ENCODE measurements around the gene BIRC2.

The BIRC2 gene

DNA sequence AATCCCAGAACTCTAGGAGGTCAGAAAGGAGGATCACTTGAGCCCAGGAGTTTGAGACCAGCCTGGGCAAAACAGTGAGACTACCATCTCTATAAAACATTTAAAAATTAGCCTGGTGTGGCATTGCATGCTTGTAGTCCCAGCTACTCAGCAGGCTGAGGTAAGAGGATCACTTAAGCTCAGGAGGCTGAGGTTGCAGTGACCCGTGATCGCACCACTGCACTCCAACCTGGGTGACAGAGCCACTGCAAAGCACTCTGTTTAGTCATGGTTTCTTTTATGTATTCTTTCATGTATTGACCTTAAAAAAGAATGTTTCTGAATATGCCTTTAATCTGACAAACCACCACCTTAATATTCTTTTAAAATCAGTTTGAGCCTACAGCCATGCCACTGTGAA is 52.2 kb downstream of the BIRC2 start:
- Histone ChIP-seq H3K4me1 (ENCODE audit: control insufficient read depth in 2 of 2, insufficient read depth in 2 of 2, low read length in 2 of 2) (no peaks in the 10 kb centered on the region), H3K36me3 (ENCODE audit: control insufficient read depth in 2 of 2, insufficient read depth in 2 of 2, low read length in 2 of 2) (peaks cover 43 to 46% of the 10 kb centered on the region in 2 donors), H3K4me3 (ENCODE audit: low read length in 2 of 2) (no peak overlapping the region), H3K9ac (ENCODE audit: low read depth in 1 of 2, low read length in 2 of 2) (no peak overlapping the region), H3K9me3 (ENCODE audit: control insufficient read depth in 2 of 2, low read length in 2 of 2) (no peaks in the 10 kb centered on the region), H3K27me3 (ENCODE audit: control insufficient read depth in 2 of 2, insufficient read depth in 2 of 2, low read length in 2 of 2) (no peaks in the 10 kb centered on the region), H3K27ac (ENCODE audit: low read depth in 2 of 2, low read length in 2 of 2) (no peak overlapping the region)

DNA sequence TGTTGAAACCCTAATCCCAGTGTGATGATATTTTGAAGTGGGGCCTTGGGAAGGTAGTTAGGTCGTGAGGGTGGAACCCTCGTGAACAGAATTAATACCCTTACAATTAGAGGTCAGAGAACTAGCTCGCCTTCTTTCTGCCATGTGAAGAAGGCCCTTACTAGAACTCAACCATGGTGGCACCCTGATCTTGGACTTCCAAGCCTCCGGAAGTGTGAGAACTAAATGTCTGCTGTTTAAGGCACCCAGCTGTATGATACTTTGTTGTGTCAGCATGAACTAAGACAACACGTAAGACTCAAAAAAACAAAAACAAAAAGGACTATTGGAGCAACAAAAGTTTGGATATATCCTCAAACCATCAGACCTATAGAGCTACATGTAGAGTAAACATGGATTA is 53.6 kb downstream of the BIRC2 start:
- Histone ChIP-seq H3K4me3 (ENCODE audit: low read length in 2 of 2) (no peak overlapping the region), H3K27ac (ENCODE audit: low read depth in 2 of 2, low read length in 2 of 2) (no peak overlapping the region), H3K4me1 (ENCODE audit: control insufficient read depth in 2 of 2, insufficient read depth in 2 of 2, low read length in 2 of 2) (no peaks in the 10 kb centered on the region), H3K27me3 (ENCODE audit: control insufficient read depth in 2 of 2, insufficient read depth in 2 of 2, low read length in 2 of 2) (no peaks in the 10 kb centered on the region), H3K9me3 (ENCODE audit: control insufficient read depth in 2 of 2, low read length in 2 of 2) (no peaks in the 10 kb centered on the region), H3K36me3 (ENCODE audit: control insufficient read depth in 2 of 2, insufficient read depth in 2 of 2, low read length in 2 of 2) (peaks cover 39 to 46% of the 10 kb centered on the region in 2 donors), H3K9ac (ENCODE audit: low read depth in 1 of 2, low read length in 2 of 2) (no peak overlapping the region)

DNA sequence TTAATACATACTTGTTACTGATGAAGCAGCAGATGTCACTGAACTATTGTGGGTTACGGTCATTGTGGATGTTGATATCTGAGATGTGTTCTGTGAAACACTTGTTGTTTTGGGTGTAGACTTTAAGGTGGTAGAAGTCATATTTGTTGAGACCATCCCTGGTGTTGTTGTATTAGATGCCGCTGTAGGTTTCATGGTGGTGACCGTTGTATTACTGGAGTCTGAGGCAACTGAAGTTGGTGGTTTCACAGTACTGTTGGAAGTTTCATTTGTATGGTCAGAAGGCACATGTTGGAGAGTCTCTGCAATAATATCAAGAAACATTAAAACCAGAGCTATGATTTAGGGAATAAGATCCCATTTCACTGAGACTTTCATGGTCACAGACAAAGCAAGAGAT is 54.9 kb downstream of the BIRC2 start:
- Histone ChIP-seq H3K4me1 (ENCODE audit: control insufficient read depth in 2 of 2, insufficient read depth in 2 of 2, low read length in 2 of 2) (no peaks in the 10 kb centered on the region), H3K36me3 (ENCODE audit: control insufficient read depth in 2 of 2, insufficient read depth in 2 of 2, low read length in 2 of 2) (peaks cover 36 to 47% of the 10 kb centered on the region in 2 donors), H3K27ac (ENCODE audit: low read depth in 2 of 2, low read length in 2 of 2) (no peak overlapping the region), H3K27me3 (ENCODE audit: control insufficient read depth in 2 of 2, insufficient read depth in 2 of 2, low read length in 2 of 2) (no peaks in the 10 kb centered on the region), H3K9me3 (ENCODE audit: control insufficient read depth in 2 of 2, low read length in 2 of 2) (peaks cover 0 to 2% of the 10 kb centered on the region in 2 donors), H3K4me3 (ENCODE audit: low read length in 2 of 2) (no peak overlapping the region), H3K9ac (ENCODE audit: low read depth in 1 of 2, low read length in 2 of 2) (no peak overlapping the region)

DNA sequence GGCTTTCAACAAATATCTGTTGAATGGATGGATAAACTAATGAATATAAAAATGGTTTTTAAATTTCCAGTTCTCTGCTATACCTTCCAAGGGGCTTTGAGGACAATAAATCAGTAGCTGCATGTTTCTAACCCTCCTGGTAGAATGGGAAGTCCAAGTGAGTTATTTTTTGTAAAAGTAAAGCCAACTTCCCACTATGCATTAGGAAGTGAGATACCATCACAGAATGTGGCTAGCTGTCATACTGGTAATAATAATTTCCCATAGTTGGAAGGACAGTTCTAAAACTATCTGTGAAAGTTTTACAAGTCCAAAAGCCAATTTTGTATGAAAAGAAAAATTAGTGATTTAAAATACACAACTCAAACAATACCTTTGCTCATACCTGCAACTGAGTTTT is 55.5 kb downstream of the BIRC2 start:
- H3K4me1 ChIP-seq (ENCODE audit: control insufficient read depth in 2 of 2, insufficient read depth in 2 of 2, low read length in 2 of 2): no peaks in the 10 kb centered on the region
- no peak overlapping the region for H3K9ac ChIP-seq (ENCODE audit: low read depth in 1 of 2, low read length in 2 of 2)
- H3K4me3 ChIP-seq (ENCODE audit: low read length in 2 of 2): no peak overlapping the region
- no peak overlapping the region for H3K27ac ChIP-seq (ENCODE audit: low read depth in 2 of 2, low read length in 2 of 2)
- H3K36me3 ChIP-seq (ENCODE audit: control insufficient read depth in 2 of 2, insufficient read depth in 2 of 2, low read length in 2 of 2): peaks cover 32 to 50% of the 10 kb centered on the region in 2 donors
- peaks cover 0 to 2% of the 10 kb centered on the region in 2 donors for H3K9me3 ChIP-seq (ENCODE audit: control insufficient read depth in 2 of 2, low read length in 2 of 2)
- no peaks in the 10 kb centered on the region for H3K27me3 ChIP-seq (ENCODE audit: control insufficient read depth in 2 of 2, insufficient read depth in 2 of 2, low read length in 2 of 2)

DNA sequence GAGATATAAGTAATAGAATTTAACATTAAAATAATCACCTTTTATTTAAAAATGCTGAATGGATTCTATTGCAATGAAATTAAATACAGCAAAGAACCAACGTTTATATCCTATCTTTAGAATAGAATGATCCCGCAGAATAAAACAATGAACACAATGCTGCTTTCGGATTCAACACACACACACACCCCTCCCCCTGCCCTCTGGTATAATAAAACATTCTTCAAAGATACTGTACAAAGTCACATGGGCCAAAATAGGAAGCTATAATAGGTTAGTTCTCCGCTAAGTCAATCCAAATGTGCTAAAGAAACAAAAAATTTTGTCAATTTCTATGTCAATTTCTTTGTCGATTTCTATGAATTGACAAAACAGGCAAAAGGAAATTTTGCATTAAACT is 58.5 kb downstream of the BIRC2 start:
- no peaks in the 10 kb centered on the region for H3K27me3 ChIP-seq (ENCODE audit: control insufficient read depth in 2 of 2, insufficient read depth in 2 of 2, low read length in 2 of 2)
- H3K27ac ChIP-seq (ENCODE audit: low read depth in 2 of 2, low read length in 2 of 2): no peak overlapping the region
- H3K9ac ChIP-seq (ENCODE audit: low read depth in 1 of 2, low read length in 2 of 2): no peak overlapping the region
- peaks cover 0 to 2% of the 10 kb centered on the region in 2 donors for H3K9me3 ChIP-seq (ENCODE audit: control insufficient read depth in 2 of 2, low read length in 2 of 2)
- H3K4me3 ChIP-seq (ENCODE audit: low read length in 2 of 2): no peak overlapping the region
- no peaks in the 10 kb centered on the region for H3K4me1 ChIP-seq (ENCODE audit: control insufficient read depth in 2 of 2, insufficient read depth in 2 of 2, low read length in 2 of 2)
- H3K36me3 ChIP-seq (ENCODE audit: control insufficient read depth in 2 of 2, insufficient read depth in 2 of 2, low read length in 2 of 2): peaks cover 17 to 32% of the 10 kb centered on the region in 2 donors

DNA sequence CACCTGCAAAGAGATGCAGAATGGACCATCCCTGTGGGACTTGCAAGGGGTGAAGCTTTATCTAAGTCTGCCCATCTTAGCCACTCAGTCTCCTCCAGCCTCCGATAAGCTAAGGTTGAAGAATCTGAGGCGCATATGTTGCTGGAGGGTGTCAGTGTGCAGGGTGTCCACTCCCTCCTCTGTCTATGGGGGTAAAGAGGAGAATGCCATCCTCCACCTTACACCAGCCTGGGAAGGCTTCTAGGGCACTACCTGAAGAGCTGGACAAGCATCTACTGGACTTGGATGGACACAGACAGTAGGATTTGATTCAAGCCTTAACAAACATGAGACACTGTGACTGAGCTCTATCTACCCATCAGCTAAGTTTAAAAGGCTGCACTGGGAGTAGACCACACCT is 59.1 kb downstream of the BIRC2 start:
- Histone ChIP-seq H3K27me3 (ENCODE audit: control insufficient read depth in 2 of 2, insufficient read depth in 2 of 2, low read length in 2 of 2) (no peaks in the 10 kb centered on the region), H3K36me3 (ENCODE audit: control insufficient read depth in 2 of 2, insufficient read depth in 2 of 2, low read length in 2 of 2) (peaks cover 11 to 28% of the 10 kb centered on the region in 2 donors), H3K4me3 (ENCODE audit: low read length in 2 of 2) (no peak overlapping the region), H3K27ac (ENCODE audit: low read depth in 2 of 2, low read length in 2 of 2) (no peak overlapping the region), H3K4me1 (ENCODE audit: control insufficient read depth in 2 of 2, insufficient read depth in 2 of 2, low read length in 2 of 2) (no peaks in the 10 kb centered on the region), H3K9ac (ENCODE audit: low read depth in 1 of 2, low read length in 2 of 2) (no peak overlapping the region), H3K9me3 (ENCODE audit: control insufficient read depth in 2 of 2, low read length in 2 of 2) (peaks cover 0 to 2% of the 10 kb centered on the region in 2 donors)

DNA sequence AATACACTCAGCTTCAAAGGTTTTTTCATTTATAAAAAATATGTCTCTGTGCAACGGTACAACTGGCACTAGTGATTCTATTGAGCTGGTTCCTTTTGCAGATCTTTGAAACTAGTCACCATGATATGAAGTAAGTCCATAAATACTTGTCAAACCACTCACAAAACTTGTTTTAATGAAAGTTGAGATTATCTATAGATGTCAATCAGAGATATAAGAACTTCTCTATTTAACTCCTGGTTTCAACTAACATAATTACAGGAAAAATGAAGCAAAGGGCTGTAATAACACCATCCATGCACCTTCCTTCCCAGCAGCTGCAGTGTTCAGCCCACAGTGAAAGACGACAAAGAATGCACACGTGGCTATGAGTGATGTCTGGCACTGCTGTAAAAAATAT is 60.9 kb downstream of the BIRC2 start:
- H3K9me3 ChIP-seq (ENCODE audit: control insufficient read depth in 2 of 2, low read length in 2 of 2): peaks cover 0 to 2% of the 10 kb centered on the region in 2 donors
- no peak overlapping the region for H3K4me3 ChIP-seq (ENCODE audit: low read length in 2 of 2)
- H3K4me1 ChIP-seq (ENCODE audit: control insufficient read depth in 2 of 2, insufficient read depth in 2 of 2, low read length in 2 of 2): no peaks in the 10 kb centered on the region
- no peak overlapping the region for H3K9ac ChIP-seq (ENCODE audit: low read depth in 1 of 2, low read length in 2 of 2)
- H3K36me3 ChIP-seq (ENCODE audit: control insufficient read depth in 2 of 2, insufficient read depth in 2 of 2, low read length in 2 of 2): peaks cover 4 to 20% of the 10 kb centered on the region in 2 donors
- H3K27ac ChIP-seq (ENCODE audit: low read depth in 2 of 2, low read length in 2 of 2): no peak overlapping the region
- no peaks in the 10 kb centered on the region for H3K27me3 ChIP-seq (ENCODE audit: control insufficient read depth in 2 of 2, insufficient read depth in 2 of 2, low read length in 2 of 2)

DNA sequence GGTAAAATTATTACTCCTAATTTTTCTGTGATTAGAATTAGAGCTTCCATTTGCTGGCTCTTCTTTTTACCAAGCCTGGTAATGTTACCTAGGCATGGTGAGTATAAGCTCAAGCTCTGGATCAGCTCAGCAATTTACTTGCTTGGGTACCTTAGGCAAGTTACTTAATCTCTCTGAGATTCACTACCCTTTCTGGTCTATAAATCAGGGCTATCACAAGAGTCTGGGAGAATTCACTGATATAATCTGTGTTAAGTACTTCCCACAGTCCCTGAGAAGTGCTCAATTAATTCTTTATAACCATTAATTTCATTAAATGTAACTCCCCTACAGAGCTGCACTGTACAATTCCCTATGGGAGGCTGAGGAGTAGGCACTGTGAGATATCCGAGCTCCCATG is 61.3 kb downstream of the BIRC2 start:
- H3K27ac ChIP-seq (ENCODE audit: low read depth in 2 of 2, low read length in 2 of 2): no peak overlapping the region
- H3K4me1 ChIP-seq (ENCODE audit: control insufficient read depth in 2 of 2, insufficient read depth in 2 of 2, low read length in 2 of 2): no peaks in the 10 kb centered on the region
- H3K27me3 ChIP-seq (ENCODE audit: control insufficient read depth in 2 of 2, insufficient read depth in 2 of 2, low read length in 2 of 2): no peaks in the 10 kb centered on the region
- peaks cover 4 to 20% of the 10 kb centered on the region in 2 donors for H3K36me3 ChIP-seq (ENCODE audit: control insufficient read depth in 2 of 2, insufficient read depth in 2 of 2, low read length in 2 of 2)
- H3K9me3 ChIP-seq (ENCODE audit: control insufficient read depth in 2 of 2, low read length in 2 of 2): peaks cover 0 to 2% of the 10 kb centered on the region in 2 donors
- H3K9ac ChIP-seq (ENCODE audit: low read depth in 1 of 2, low read length in 2 of 2): no peak overlapping the region
- no peak overlapping the region for H3K4me3 ChIP-seq (ENCODE audit: low read length in 2 of 2)

DNA sequence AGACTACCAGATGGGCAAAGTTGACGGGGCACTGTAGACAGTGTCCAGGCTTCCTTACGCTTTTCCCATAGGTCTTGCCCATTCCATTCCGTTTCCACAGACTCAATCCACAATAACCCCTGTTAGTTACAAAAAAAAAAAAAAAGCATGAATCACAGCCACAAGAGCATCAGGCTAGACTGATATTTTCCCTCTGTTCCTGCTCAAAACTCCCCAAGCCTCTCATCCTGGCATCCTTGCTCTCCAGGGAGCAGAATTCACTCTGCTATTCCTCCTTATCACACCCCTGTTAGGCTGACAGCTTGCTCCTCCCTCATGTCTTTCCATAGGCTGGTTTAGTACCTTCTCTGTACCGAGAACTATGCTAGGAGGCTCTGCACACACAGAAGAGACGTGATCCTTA is 63.4 kb downstream of the BIRC2 start:
- Histone ChIP-seq H3K36me3 (ENCODE audit: control insufficient read depth in 2 of 2, insufficient read depth in 2 of 2, low read length in 2 of 2) (peaks cover 0 to 14% of the 10 kb centered on the region in 2 donors), H3K4me1 (ENCODE audit: control insufficient read depth in 2 of 2, insufficient read depth in 2 of 2, low read length in 2 of 2) (peaks cover 3 to 7% of the 10 kb centered on the region in 2 donors), H3K9ac (ENCODE audit: low read depth in 1 of 2, low read length in 2 of 2) (no peak overlapping the region), H3K27ac (ENCODE audit: low read depth in 2 of 2, low read length in 2 of 2) (no peak overlapping the region), H3K4me3 (ENCODE audit: low read length in 2 of 2) (no peak overlapping the region), H3K9me3 (ENCODE audit: control insufficient read depth in 2 of 2, low read length in 2 of 2) (peaks cover 0 to 3% of the 10 kb centered on the region in 2 donors), H3K27me3 (ENCODE audit: control insufficient read depth in 2 of 2, insufficient read depth in 2 of 2, low read length in 2 of 2) (no peaks in the 10 kb centered on the region)

DNA sequence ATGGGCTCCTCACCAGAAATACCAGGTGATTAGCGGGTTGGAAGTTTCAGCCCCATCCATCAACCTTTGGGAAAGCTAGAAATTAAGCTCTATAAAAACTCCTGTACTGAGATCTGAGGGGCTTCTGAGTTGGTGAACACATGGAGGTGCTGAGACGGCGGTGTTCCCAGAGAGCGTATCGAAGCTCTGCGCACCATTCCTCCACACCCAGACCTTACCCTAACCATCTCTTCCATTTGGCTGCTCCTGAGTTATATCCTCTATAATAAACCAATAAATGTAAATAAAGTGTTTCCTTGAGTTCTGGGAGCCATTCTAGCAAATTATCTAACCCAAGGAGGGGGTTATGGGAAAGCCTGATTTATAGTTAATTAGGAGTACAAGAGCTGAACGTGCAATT is 64.1 kb downstream of the BIRC2 start:
- Histone ChIP-seq H3K9me3 (ENCODE audit: control insufficient read depth in 2 of 2, low read length in 2 of 2) (peaks cover 0 to 2% of the 10 kb centered on the region in 2 donors), H3K4me3 (ENCODE audit: low read length in 2 of 2) (no peak overlapping the region), H3K4me1 (ENCODE audit: control insufficient read depth in 2 of 2, insufficient read depth in 2 of 2, low read length in 2 of 2) (peaks cover 3 to 7% of the 10 kb centered on the region in 2 donors), H3K27ac (ENCODE audit: low read depth in 2 of 2, low read length in 2 of 2) (no peak overlapping the region), H3K27me3 (ENCODE audit: control insufficient read depth in 2 of 2, insufficient read depth in 2 of 2, low read length in 2 of 2) (no peaks in the 10 kb centered on the region), H3K9ac (ENCODE audit: low read depth in 1 of 2, low read length in 2 of 2) (no peak overlapping the region), H3K36me3 (ENCODE audit: control insufficient read depth in 2 of 2, insufficient read depth in 2 of 2, low read length in 2 of 2) (peaks cover 0 to 9% of the 10 kb centered on the region in 2 donors)

DNA sequence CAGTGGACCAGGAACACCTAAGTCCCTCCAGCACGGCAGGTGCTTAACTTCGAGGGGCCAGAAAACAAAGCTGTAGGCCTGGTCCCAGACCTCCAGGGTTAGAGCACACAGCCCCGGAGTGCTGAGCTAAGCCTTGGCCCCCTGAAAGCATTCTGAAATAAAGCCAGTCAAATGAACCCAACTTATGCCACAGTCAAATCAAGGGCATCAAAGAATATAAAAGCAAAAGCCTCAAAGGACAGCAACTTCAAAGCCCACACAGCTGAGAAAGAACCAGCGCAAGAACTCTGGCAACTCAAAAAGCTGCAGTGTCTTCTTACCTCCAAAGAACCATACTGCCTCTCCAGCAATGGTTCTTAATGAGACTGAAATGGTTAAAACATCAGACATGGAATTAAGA is 66.5 kb downstream of the BIRC2 start:
- Histone ChIP-seq H3K4me3 (ENCODE audit: low read length in 2 of 2) (no peak overlapping the region), H3K9me3 (ENCODE audit: control insufficient read depth in 2 of 2, low read length in 2 of 2) (peaks cover 0 to 5% of the 10 kb centered on the region in 2 donors), H3K27ac (ENCODE audit: low read depth in 2 of 2, low read length in 2 of 2) (no peak overlapping the region), H3K9ac (ENCODE audit: low read depth in 1 of 2, low read length in 2 of 2) (no peak overlapping the region), H3K27me3 (ENCODE audit: control insufficient read depth in 2 of 2, insufficient read depth in 2 of 2, low read length in 2 of 2) (no peaks in the 10 kb centered on the region), H3K36me3 (ENCODE audit: control insufficient read depth in 2 of 2, insufficient read depth in 2 of 2, low read length in 2 of 2) (peaks cover 0 to 6% of the 10 kb centered on the region in 2 donors), H3K4me1 (ENCODE audit: control insufficient read depth in 2 of 2, insufficient read depth in 2 of 2, low read length in 2 of 2) (peaks cover 3 to 7% of the 10 kb centered on the region in 2 donors)

Measured in mucosa of rectum (tissue), 2 donors.